ENCODE results near the gene PACRG. TPM values are rescaled to one million over a fixed set of nuclear protein-coding genes. Genes with fewer than 3 reads are reported as not detected.

Gene PACRG
- total and polyA plus RNA-seq, 2 of the 4 experiments (the other 2 are of a cell fraction): not detected

DNA sequence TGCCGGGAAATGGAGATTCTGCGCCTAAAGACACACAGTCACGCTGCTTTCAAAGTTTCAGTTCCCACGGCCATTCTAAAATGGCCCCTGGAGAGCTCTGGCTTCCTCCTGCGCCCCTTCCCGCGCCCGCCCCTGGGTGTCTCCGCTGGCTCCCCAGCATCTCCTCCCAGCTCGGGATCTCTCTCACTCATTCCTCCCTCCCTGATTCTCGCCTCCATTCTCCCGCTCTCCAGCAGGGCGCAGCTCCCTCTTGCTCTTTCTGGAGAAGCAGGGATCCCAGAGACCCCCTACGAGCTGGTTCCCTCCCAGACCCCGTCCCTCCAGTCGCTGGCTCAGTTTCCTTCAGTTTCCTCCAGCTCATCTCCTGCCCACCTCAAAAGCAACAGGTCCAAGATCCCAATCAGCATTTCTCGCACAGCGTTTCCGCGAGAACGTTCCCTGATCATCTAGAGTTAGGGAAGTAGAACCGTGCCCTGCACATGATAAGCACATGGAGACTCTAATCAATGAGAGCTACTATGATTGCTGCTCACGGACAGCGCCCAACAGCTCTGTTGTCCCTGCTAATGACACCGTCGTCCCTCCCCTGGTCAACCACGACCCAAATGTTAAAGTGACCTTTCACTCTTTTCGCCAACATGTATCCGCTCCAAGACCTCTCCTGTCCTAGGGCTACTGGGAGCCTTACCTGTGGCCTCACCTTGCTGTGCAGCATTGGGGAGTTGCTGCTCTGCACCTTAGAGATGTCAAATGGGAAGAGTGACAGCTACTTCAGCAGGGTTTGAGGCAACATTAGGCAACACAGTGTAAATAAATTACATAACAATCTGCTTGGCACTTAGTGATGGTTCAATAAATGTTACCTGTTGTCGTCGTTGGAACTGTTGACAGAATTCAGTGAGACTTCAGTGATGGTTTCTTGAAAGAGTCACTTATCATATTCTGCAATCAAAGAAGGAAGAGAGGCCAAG lies 468.2 kb downstream of the PACRG start:
- BruUV-seq (replicated peaks): no TSS peak
- H2AK5ac ChIP-seq (ENCODE audit: low read depth, low read length): no peak overlapping the region
- H4K91ac ChIP-seq (ENCODE audit: insufficient read depth, low read depth, low read length): no peak overlapping the region
- no peak overlapping the region for H2AK9ac ChIP-seq (replicated peaks; ENCODE audit: low read depth, low read length, poor library complexity)
- no peak overlapping the region for H2AFZ ChIP-seq (replicated peaks; ENCODE audit: low read length, poor library complexity)
- H3K36me3 ChIP-seq (ENCODE audit: control insufficient read depth, insufficient read depth, low read length): no peaks in the 10 kb centered on the region
- no peak for TF ChIP-seq BHLHE40 (IDR thresholded peaks at IDR 0.05; ENCODE audit: low read depth, low read length)
- no peak overlapping the region for H3K18ac ChIP-seq (ENCODE audit: low read depth, low read length)
- CTCF ChIA-PET: no interaction called here
- no peak overlapping the region for H2BK5ac ChIP-seq (ENCODE audit: low read depth, low read length, poor library complexity, severe bottlenecking)
- no peak overlapping the region for H4K5ac ChIP-seq (ENCODE audit: low read depth, low read length)
- dilution Hi-C loops (cut with HindIII; ENCODE audit: low sequenced_read_pairs, unreplicated experiment): no loop called here
- H3K23ac ChIP-seq (ENCODE audit: low read depth, low read length): no peak overlapping the region
- H3K4ac ChIP-seq (ENCODE audit: low read depth, low read length): no peak overlapping the region
- H3K27me3 ChIP-seq (ENCODE audit: control insufficient read depth, insufficient read depth, low read length): no peaks in the 10 kb centered on the region
- intact Hi-C loops (cut with micrococcal nuclease): no loop called here
- H2BK20ac ChIP-seq (ENCODE audit: low read depth, low read length): no peak overlapping the region
- H3K4me2 ChIP-seq (ENCODE audit: low read depth, low read length): no peak overlapping the region
- H4K20me1 ChIP-seq (ENCODE audit: insufficient read depth, low read length): no peaks in the 10 kb centered on the region
- in situ Hi-C loops (cut with MboI; ENCODE audit: low sequenced_read_pairs): no loop called here
- POLR2A ChIA-PET (ENCODE audit: unreplicated experiment): no interaction called here
- H3K9ac ChIP-seq (ENCODE audit: low read depth, low read length): no peak overlapping the region
- no peak overlapping the region for H3K14ac ChIP-seq (replicated peaks; ENCODE audit: low read depth, low read length)
- no peaks in the 10 kb centered on the region for H3K79me1 ChIP-seq (ENCODE audit: low read depth in 1 of 2, low read length in 2 of 2)
- 80% methylated on average over 13 of the region's 31 CpGs; no CpG with 5 or more reads in 1 of the 2 experiments for WGBS, 2 experiments (ENCODE audit: extremely low coverage in 2 of 2, insufficient read length in 1 of 2)
- H3K27ac ChIP-seq (ENCODE audit: insufficient read depth, low read length): no peak overlapping the region
- H2BK120ac ChIP-seq (ENCODE audit: low read depth, low read length): no peak overlapping the region
- no peak overlapping the region for H2BK15ac ChIP-seq (ENCODE audit: low read depth, low read length)
- no peak overlapping the region for H3K4me3 ChIP-seq (ENCODE audit: insufficient read depth, low read depth, low read length)
- H3K4me1 ChIP-seq (ENCODE audit: control insufficient read depth, insufficient read depth, low read length): no peaks in the 10 kb centered on the region
- no peaks in the 10 kb centered on the region for H3K9me1 ChIP-seq (ENCODE audit: insufficient read depth, low read length)
- no peak overlapping the region for H4K8ac ChIP-seq (ENCODE audit: low read depth in 2 of 2, low read length in 2 of 2)
- H3K56ac ChIP-seq (ENCODE audit: extremely low read depth, insufficient read depth, low read length): no peak overlapping the region
- H3K9me3 ChIP-seq (ENCODE audit: control insufficient read depth, insufficient read depth, low read length): peaks cover 26% of the 10 kb centered on the region
- DNase-seq: no peak
- ATAC-seq (ENCODE audit: low read depth): no peak
